HepG2 (cell line): ENCODE measurements around the gene PTTG1. TPM values are rescaled to one million over a fixed set of nuclear protein-coding genes. Genes with fewer than 3 reads are reported as not detected.

Experiments used
- ATF7-NPFF ChIP-seq: sonication (generic); formaldehyde crosslinking; IDR thresholded peaks from 2 replicates; pipeline ENCODE4 v1.8.1; 2023; ENCODE audit warnings: mild to moderate bottlenecking, low read depth, missing genetic modification reagents, moderate library complexity
- HNRNPLL ChIP-seq: fragments of 200-400 bp; formaldehyde crosslinking; IDR thresholded peaks from 2 replicates; pipeline ENCODE4 v1.6.1; 2017; ENCODE audit warnings: mild to moderate bottlenecking, low read depth, low read length; ENCODE audit not compliant: poor library complexity, severe bottlenecking
- SCMH1 ChIP-seq: sonication (generic); formaldehyde crosslinking; IDR thresholded peaks from 2 replicates; pipeline ENCODE4 v1.9.0; 2021; ENCODE audit warnings: missing genetic modification reagents, mild to moderate bottlenecking, borderline replicate concordance
- SMAD1 ChIP-seq: sonication (generic); formaldehyde crosslinking; IDR thresholded peaks from 2 replicates; pipeline ENCODE4 v1.4.0; 2020; ENCODE audit warnings: missing genetic modification reagents, low read depth, mild to moderate bottlenecking, borderline replicate concordance
- TCF7 ChIP-seq: sonication (generic); IDR thresholded peaks from 2 replicates; pipeline ENCODE4 v1.6.1; 2016; ENCODE audit warnings: antibody characterized with exemption, low read depth
- ZNF296 ChIP-seq: sonication (generic); formaldehyde crosslinking; conservative IDR thresholded peaks from 2 replicates; pipeline ENCODE4 v1.5.0; 2020; ENCODE audit warnings: mild to moderate bottlenecking, missing genetic modification reagents
- ZSCAN9 ChIP-seq: IDR thresholded peaks from 2 replicates; pipeline ENCODE4 v1.6.1; 2016; ENCODE audit warnings: borderline replicate concordance
- polyA plus RNA-seq, 8 experiments: library from polyadenylated mRNA; depleted of rRNA in 3 of 8; stranded (reverse) in 7 of 8; unstranded in 1 of 8; fragments of >200 nt; fragmentation: Illumina TruSeq in 4 of 8; extraction: Trizol in 4 of 8; gene quantifications; 2 replicates each; pipeline versions ENCODE4 v1.2.1 to v1.2.3, GENCODE V29; 2011 to 2016; ENCODE audit warnings: low read depth in 4 of 8, missing spikeins in 1 of 8, mixed read lengths in 1 of 8; ENCODE audit not compliant: insufficient read depth in 1 of 8
- total RNA-seq, 5 experiments: library from RNA; depleted of rRNA; stranded (reverse); fragments of >200 nt; fragmentation: Illumina TruSeq; extraction: Trizol; gene quantifications; 2 replicates each; pipeline ENCODE4 v1.2.3, GENCODE V29; 2016; ENCODE audit warnings: low read depth in 1 of 5
- TF ChIP-seq, protein P1 (sequence below): sonication (generic); formaldehyde crosslinking; IDR thresholded peaks from 2 replicates; pipeline ENCODE4 v1.4.0; 2020; ENCODE audit warnings: mild to moderate bottlenecking, missing genetic modification reagents
- TF ChIP-seq, protein P2 (sequence below): IDR thresholded peaks from 2 replicates; pipeline ENCODE4 v1.6.1; 2016; ENCODE audit warnings: low read depth, missing genetic modification reagents, missing compliant biosample characterization
- TF ChIP-seq, protein P3 (sequence below): sonication (generic); formaldehyde crosslinking; IDR thresholded peaks from 2 replicates; pipeline ENCODE4 v1.4.0; 2020; ENCODE audit warnings: low read depth, mild to moderate bottlenecking, missing genetic modification reagents
- TF ChIP-seq, protein P4 (sequence below): sonication (generic); formaldehyde crosslinking; IDR thresholded peaks from 2 replicates; pipeline ENCODE4 v1.5.0; 2020; ENCODE audit warnings: missing genetic modification reagents
- TF ChIP-seq, protein P5 (sequence below): sonication (generic); formaldehyde crosslinking; IDR thresholded peaks from 2 replicates; pipeline ENCODE4 v1.4.0; 2020; ENCODE audit warnings: mild to moderate bottlenecking, missing genetic modification reagents
- TF ChIP-seq, protein P6 (sequence below): sonication (generic); formaldehyde crosslinking; IDR thresholded peaks from 2 replicates; pipeline ENCODE4 v1.4.0; 2020; ENCODE audit warnings: missing genetic modification reagents

The PTTG1 gene
- total and polyA plus RNA-seq, 2 of the 13 experiments (the other 11 are each of a cell fraction or from before 2014, with no cell fraction given): 102 to 161 TPM

DNA sequence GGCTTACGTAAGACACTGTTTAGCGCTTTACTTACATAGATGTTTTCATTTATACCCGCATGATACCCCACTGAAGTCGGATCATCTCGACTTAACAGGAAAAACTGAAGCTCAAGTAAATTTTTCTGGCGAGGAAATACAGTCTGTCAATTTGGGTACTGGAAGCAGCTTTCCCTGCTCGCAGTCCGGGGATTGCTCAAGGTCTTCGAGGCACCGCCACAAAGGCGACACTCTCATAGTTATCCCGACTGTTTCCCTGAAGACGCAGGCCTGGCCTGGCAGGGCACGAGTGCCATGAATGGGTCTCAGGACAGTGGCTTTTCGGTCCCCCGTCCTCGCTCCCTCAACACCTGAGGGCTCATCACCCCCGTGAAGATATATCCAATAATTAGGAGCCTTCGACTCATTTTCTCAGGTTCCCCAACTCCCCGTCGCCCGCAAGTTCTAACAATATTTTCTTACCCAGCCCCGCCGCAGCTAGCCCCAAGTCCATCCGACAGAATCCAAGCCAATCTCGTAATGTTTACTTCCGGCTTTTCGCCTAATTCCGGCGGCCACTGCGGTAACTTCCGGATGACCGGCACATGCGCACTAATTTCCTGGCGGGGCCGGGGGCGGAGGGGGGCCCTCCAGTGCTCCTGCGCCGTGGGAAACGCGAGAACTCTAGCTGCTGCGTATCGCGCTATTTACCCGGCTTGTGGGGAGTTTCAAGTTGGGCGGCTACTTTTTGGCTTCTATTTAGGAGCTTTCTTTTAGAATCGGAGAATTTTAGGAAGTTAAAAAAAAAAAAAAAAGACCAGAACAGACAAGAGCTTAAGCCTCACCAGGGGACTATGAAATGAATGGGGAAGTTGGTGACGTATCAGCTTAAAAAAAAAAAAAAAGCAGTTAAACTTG is 2.8 kb upstream of the PTTG1 start, which contains the start of gene SLU7 (continued):
- TF ChIP-seq, protein P1, sequence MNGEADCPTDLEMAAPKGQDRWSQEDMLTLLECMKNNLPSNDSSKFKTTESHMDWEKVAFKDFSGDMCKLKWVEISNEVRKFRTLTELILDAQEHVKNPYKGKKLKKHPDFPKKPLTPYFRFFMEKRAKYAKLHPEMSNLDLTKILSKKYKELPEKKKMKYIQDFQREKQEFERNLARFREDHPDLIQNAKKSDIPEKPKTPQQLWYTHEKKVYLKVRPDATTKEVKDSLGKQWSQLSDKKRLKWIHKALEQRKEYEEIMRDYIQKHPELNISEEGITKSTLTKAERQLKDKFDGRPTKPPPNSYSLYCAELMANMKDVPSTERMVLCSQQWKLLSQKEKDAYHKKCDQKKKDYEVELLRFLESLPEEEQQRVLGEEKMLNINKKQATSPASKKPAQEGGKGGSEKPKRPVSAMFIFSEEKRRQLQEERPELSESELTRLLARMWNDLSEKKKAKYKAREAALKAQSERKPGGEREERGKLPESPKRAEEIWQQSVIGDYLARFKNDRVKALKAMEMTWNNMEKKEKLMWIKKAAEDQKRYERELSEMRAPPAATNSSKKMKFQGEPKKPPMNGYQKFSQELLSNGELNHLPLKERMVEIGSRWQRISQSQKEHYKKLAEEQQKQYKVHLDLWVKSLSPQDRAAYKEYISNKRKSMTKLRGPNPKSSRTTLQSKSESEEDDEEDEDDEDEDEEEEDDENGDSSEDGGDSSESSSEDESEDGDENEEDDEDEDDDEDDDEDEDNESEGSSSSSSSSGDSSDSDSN (CRISPR knock-in tag): peak; percentile 34; the same call in 1 of the 2 replicates
- TF ChIP-seq, protein P2, sequence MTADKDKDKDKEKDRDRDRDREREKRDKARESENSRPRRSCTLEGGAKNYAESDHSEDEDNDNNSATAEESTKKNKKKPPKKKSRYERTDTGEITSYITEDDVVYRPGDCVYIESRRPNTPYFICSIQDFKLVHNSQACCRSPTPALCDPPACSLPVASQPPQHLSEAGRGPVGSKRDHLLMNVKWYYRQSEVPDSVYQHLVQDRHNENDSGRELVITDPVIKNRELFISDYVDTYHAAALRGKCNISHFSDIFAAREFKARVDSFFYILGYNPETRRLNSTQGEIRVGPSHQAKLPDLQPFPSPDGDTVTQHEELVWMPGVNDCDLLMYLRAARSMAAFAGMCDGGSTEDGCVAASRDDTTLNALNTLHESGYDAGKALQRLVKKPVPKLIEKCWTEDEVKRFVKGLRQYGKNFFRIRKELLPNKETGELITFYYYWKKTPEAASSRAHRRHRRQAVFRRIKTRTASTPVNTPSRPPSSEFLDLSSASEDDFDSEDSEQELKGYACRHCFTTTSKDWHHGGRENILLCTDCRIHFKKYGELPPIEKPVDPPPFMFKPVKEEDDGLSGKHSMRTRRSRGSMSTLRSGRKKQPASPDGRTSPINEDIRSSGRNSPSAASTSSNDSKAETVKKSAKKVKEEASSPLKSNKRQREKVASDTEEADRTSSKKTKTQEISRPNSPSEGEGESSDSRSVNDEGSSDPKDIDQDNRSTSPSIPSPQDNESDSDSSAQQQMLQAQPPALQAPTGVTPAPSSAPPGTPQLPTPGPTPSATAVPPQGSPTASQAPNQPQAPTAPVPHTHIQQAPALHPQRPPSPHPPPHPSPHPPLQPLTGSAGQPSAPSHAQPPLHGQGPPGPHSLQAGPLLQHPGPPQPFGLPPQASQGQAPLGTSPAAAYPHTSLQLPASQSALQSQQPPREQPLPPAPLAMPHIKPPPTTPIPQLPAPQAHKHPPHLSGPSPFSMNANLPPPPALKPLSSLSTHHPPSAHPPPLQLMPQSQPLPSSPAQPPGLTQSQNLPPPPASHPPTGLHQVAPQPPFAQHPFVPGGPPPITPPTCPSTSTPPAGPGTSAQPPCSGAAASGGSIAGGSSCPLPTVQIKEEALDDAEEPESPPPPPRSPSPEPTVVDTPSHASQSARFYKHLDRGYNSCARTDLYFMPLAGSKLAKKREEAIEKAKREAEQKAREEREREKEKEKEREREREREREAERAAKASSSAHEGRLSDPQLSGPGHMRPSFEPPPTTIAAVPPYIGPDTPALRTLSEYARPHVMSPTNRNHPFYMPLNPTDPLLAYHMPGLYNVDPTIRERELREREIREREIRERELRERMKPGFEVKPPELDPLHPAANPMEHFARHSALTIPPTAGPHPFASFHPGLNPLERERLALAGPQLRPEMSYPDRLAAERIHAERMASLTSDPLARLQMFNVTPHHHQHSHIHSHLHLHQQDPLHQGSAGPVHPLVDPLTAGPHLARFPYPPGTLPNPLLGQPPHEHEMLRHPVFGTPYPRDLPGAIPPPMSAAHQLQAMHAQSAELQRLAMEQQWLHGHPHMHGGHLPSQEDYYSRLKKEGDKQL (CRISPR knock-in tag): no peak
- TF ChIP-seq ATF7-NPFF (CRISPR knock-in tag) (no peak), ZSCAN9 (CRISPR knock-in tag) (0 out of 2 replicates have a peak, but pooled peaks have one; percentile 25), SMAD1 (CRISPR knock-in tag) (no peak), TCF7 (no peak), HNRNPLL (peak; percentile 85), ZNF296 (CRISPR knock-in tag) (no peak), SCMH1 (CRISPR knock-in tag) (no peak)
- TF ChIP-seq, protein P3, sequence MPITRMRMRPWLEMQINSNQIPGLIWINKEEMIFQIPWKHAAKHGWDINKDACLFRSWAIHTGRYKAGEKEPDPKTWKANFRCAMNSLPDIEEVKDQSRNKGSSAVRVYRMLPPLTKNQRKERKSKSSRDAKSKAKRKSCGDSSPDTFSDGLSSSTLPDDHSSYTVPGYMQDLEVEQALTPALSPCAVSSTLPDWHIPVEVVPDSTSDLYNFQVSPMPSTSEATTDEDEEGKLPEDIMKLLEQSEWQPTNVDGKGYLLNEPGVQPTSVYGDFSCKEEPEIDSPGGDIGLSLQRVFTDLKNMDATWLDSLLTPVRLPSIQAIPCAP (CRISPR knock-in tag): no peak
- TF ChIP-seq, protein P4, sequence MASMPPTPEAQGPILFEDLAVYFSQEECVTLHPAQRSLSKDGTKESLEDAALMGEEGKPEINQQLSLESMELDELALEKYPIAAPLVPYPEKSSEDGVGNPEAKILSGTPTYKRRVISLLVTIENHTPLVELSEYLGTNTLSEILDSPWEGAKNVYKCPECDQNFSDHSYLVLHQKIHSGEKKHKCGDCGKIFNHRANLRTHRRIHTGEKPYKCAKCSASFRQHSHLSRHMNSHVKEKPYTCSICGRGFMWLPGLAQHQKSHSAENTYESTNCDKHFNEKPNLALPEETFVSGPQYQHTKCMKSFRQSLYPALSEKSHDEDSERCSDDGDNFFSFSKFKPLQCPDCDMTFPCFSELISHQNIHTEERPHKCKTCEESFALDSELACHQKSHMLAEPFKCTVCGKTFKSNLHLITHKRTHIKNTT (CRISPR knock-in tag): no peak
- TF ChIP-seq, protein P5, sequence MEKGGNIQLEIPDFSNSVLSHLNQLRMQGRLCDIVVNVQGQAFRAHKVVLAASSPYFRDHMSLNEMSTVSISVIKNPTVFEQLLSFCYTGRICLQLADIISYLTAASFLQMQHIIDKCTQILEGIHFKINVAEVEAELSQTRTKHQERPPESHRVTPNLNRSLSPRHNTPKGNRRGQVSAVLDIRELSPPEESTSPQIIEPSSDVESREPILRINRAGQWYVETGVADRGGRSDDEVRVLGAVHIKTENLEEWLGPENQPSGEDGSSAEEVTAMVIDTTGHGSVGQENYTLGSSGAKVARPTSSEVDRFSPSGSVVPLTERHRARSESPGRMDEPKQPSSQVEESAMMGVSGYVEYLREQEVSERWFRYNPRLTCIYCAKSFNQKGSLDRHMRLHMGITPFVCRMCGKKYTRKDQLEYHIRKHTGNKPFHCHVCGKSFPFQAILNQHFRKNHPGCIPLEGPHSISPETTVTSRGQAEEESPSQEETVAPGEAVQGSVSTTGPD (CRISPR knock-in tag): no peak
- TF ChIP-seq, protein P6, sequence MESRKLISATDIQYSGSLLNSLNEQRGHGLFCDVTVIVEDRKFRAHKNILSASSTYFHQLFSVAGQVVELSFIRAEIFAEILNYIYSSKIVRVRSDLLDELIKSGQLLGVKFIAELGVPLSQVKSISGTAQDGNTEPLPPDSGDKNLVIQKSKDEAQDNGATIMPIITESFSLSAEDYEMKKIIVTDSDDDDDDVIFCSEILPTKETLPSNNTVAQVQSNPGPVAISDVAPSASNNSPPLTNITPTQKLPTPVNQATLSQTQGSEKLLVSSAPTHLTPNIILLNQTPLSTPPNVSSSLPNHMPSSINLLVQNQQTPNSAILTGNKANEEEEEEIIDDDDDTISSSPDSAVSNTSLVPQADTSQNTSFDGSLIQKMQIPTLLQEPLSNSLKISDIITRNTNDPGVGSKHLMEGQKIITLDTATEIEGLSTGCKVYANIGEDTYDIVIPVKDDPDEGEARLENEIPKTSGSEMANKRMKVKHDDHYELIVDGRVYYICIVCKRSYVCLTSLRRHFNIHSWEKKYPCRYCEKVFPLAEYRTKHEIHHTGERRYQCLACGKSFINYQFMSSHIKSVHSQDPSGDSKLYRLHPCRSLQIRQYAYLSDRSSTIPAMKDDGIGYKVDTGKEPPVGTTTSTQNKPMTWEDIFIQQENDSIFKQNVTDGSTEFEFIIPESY: no peak
